ENCODE data around the gene COPB1. TPM values are rescaled to one million over a fixed set of nuclear protein-coding genes. Genes with fewer than 3 reads are reported as not detected.

Gene COPB1
- total and polyA plus RNA-seq, 2 of the 8 experiments (the other 6 are each of a cell fraction or from before 2014, with no cell fraction given) = 28.7 to 72.1 TPM

DNA sequence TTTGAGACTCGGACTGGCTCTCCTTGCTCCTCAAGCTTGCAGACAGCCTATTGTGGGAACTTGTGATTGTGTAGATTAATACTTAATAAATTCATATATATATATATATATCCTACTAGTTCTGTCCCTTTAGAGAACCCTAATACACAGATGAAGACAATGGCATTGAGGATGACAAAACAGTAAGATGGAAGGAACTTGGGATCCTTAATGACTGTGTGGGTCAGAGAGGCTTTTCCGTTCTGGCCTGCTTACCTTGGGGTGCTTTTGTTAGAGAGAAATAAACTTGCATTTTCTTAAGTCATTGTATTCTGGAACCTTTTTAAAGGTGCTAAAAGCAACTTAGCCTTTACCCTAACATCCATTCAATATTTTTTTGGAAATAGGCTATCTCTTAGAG, 91.0 kb downstream of the COPB1 start:
- H3K27ac ChIP-seq (ENCODE audit: low read depth, low read length) = no peak overlapping the region
- no peak overlapping the region for H2BK5ac ChIP-seq (ENCODE audit: low read depth, low read length)
- CTCF ChIA-PET (ENCODE audit: partially characterized antibody) = interaction anchor here (0.7 to 3.4 kb wide), 8 partner anchors 10 to 118 kb away, joined by 3 to 24 read pairs (median 4); no protein-coding TSS in a partner anchor
- POLR2A ChIA-PET (ENCODE audit: partially characterized antibody) = interaction anchor here (0.8 to 2.0 kb wide), 5 partner anchors 10 to 70 kb away, joined by 3 to 5 read pairs (median 3); no protein-coding TSS in a partner anchor
- H3K9ac ChIP-seq (replicated peaks in 1 of 4; ENCODE audit: extremely low read depth in 1 of 4, low read depth in 3 of 4, low read length in 3 of 4) = no peak overlapping the region
- H3K79me2 ChIP-seq (ENCODE audit: control insufficient read depth in 1 of 2, insufficient read depth in 2 of 2, low read length in 2 of 2) = no peaks in the 10 kb centered on the region
- no peak overlapping the region for H2BK12ac ChIP-seq (ENCODE audit: low read depth, low read length)
- no peak overlapping the region for H2BK15ac ChIP-seq (ENCODE audit: low read length)
- H4K8ac ChIP-seq (ENCODE audit: extremely low read depth, insufficient read depth, low read length) = no peak overlapping the region
- H3K14ac ChIP-seq (ENCODE audit: insufficient read length) = no peak overlapping the region
- H4K91ac ChIP-seq (replicated peaks; ENCODE audit: insufficient read length, low read length) = no peak overlapping the region
- no peaks in the 10 kb centered on the region; the same call in 1 of the 2 replicates for H3K23me2 ChIP-seq (ENCODE audit: low read depth, low read length)
- FAIRE-seq = no peak
- 63% methylated on average over 2 of the region's 2 CpGs; no CpG with 5 or more reads in 1 of the 2 experiments for WGBS, 2 experiments (ENCODE audit: extremely low coverage in 1 of 2, insufficient coverage in 1 of 2, insufficient read length in 1 of 2, insufficient replicate concordance in 2 of 2, low coverage in 1 of 2, low lambda C conversion rate in 2 of 2, missing lambda C conversion rate in 1 of 2)
- H3K4me3 ChIP-seq (ENCODE audit: extremely low read depth in 1 of 4, insufficient read depth in 2 of 4, low read depth in 3 of 4, low read length in 4 of 4) = no peak overlapping the region
- H3K4me1 ChIP-seq (replicated peaks in 1 of 4; ENCODE audit: control insufficient read depth in 3 of 4, insufficient read depth in 4 of 4, low read length in 3 of 4) = peaks cover 0 to 21% (median 11%) of the 10 kb centered on the region in 4 experiments; a peak in 4 of 7 replicates
- DNase-seq (ENCODE audit: low read depth in 1 of 2, low spot score in 2 of 2) = no peak
- no peak overlapping the region for H4K5ac ChIP-seq (ENCODE audit: insufficient read length, low read depth, low read length)
- no peak overlapping the region for H3K56ac ChIP-seq (replicated peaks; ENCODE audit: insufficient read length, low read depth, low read length)
- no peaks in the 10 kb centered on the region for H3K36me3 ChIP-seq (ENCODE audit: control insufficient read depth in 2 of 4, insufficient read depth in 4 of 4, low read length in 3 of 4)
- H3K9me3 ChIP-seq (ENCODE audit: insufficient read depth in 2 of 2, low read depth in 1 of 2, low read length in 1 of 2) = no peaks in the 10 kb centered on the region
- H3K27me3 ChIP-seq (replicated peaks in 1 of 4; ENCODE audit: control insufficient read depth in 3 of 4, extremely low read depth in 1 of 4, insufficient read depth in 3 of 4, low read length in 3 of 4) = no peaks in the 10 kb centered on the region
- no peak overlapping the region for H2BK120ac ChIP-seq (replicated peaks; ENCODE audit: low read depth, low read length)
- H3K4me2 ChIP-seq (ENCODE audit: insufficient read depth in 1 of 2, low read depth in 2 of 2, low read length in 2 of 2) = no peak overlapping the region
- no peak overlapping the region for H3K4ac ChIP-seq (replicated peaks; ENCODE audit: insufficient read length, low read depth, low read length)
- no peak overlapping the region for H3K23ac ChIP-seq (ENCODE audit: insufficient read length)
- no peaks in the 10 kb centered on the region for H3K79me1 ChIP-seq (ENCODE audit: low read depth, low read length)
- no peak overlapping the region for H2BK20ac ChIP-seq (ENCODE audit: low read length)
- no peaks in the 10 kb centered on the region for H4K20me1 ChIP-seq (replicated peaks in 1 of 2; ENCODE audit: control insufficient read depth in 1 of 2, insufficient read depth in 2 of 2, low read length in 2 of 2)
- H3K18ac ChIP-seq (ENCODE audit: extremely low read depth, low read length) = no peak overlapping the region
- H2AK5ac ChIP-seq (ENCODE audit: low read depth, low read length) = no peak overlapping the region
- TF ChIP-seq TAF7 (optimal IDR thresholded peaks at IDR 0.05; ENCODE audit: borderline replicate concordance, low read depth, low read length) (peak; percentile 63), TBP (IDR thresholded peaks at IDR 0.05; ENCODE audit: low read depth, low read length) (peak; percentile 32; the same call in 1 of the 2 replicates), POLR2AphosphoS5 (IDR thresholded peaks at IDR 0.05; ENCODE audit: low read depth, low read length) (no peak; the same call in 1 of the 2 replicates), POLR2A (IDR thresholded peaks at IDR 0.05; ENCODE audit: control extremely low read depth in 1 of 2, low read depth in 2 of 2, low read length in 2 of 2) (peak in 1 of 2 experiments; percentile 61; a peak in 1 of 3 replicates)
- H2AFZ ChIP-seq (ENCODE audit: low read length) = no peak overlapping the region

All from H1 (cell line).